A673 (cell line): ENCODE results near the gene ARRB1. TPM values are rescaled to one million over a fixed set of nuclear protein-coding genes. Genes with fewer than 3 reads are reported as not detected.

Experiments used
- BruUV-seq: library from RNA; stranded (reverse); fragments of 400-500 nt; replicated peaks from 2 replicates; lab custom pipeline; 2021; lab: Mats Ljungman, UMichigan
- CTCF ChIA-PET: fragments of 300-600 bp; sonication (Branson Sonifier 250); formaldehyde crosslinking; loops from one replicate; lab custom pipeline; 2022; ENCODE audit warnings: antibody characterized with exemption; lab: Charles Lee
- POLR2A ChIA-PET: fragments of 300-600 bp; sonication (Branson Sonifier 250); formaldehyde crosslinking; loops from one replicate; lab custom pipeline; 2022; ENCODE audit warnings: antibody characterized with exemption; ENCODE audit not compliant: low non-redundant PET; lab: Charles Lee
- DNase-seq: peaks from one replicate; pipeline ENCODE4 v3.0.0-alpha.2; 2015; ENCODE audit warnings: low spot score
- H3K27ac ChIP-seq: fragments of 200-600 bp; sonication (generic); 2 replicates; pipeline ENCODE4 v1.5.1; 2016; ENCODE audit warnings: mixed run types, low read depth, mild to moderate bottlenecking, mixed read lengths, antibody characterized with exemption, low read length; ENCODE audit not compliant: poor library complexity, severe bottlenecking
- H3K27me3 ChIP-seq: fragments of 200-600 bp; sonication (generic); replicated peaks from 2 replicates; pipeline ENCODE4 v1.6.1; 2017; ENCODE audit warnings: mixed run types, low read depth, mild to moderate bottlenecking, mixed read lengths, antibody characterized with exemption, low read length; ENCODE audit not compliant: insufficient read depth, poor library complexity
- H3K36me3 ChIP-seq: fragments of 200-600 bp; sonication (generic); 2 replicates; pipeline ENCODE4 v1.6.1; 2016; ENCODE audit warnings: mixed run types, mild to moderate bottlenecking, mixed read lengths, antibody characterized with exemption, low read length; ENCODE audit not compliant: insufficient read depth, poor library complexity, severe bottlenecking
- H3K4me1 ChIP-seq: fragments of 200-600 bp; sonication (generic); 2 replicates; pipeline ENCODE4 v1.6.1; 2017; ENCODE audit warnings: mixed run types, mild to moderate bottlenecking, mixed read lengths, antibody characterized with exemption, low read length; ENCODE audit not compliant: insufficient read depth, poor library complexity, severe bottlenecking
- H3K4me3 ChIP-seq: fragments of 200-600 bp; sonication (generic); 2 replicates; pipeline ENCODE4 v1.5.1; 2016; ENCODE audit warnings: low read depth, mixed run types, mild to moderate bottlenecking, mixed read lengths, low read length; ENCODE audit not compliant: poor library complexity, severe bottlenecking
- H3K9me3 ChIP-seq: fragments of 200-600 bp; sonication (generic); 2 replicates; pipeline ENCODE4 v1.6.1; 2016; ENCODE audit warnings: mixed run types, low read depth, mild to moderate bottlenecking, mixed read lengths, antibody characterized with exemption, low read length; ENCODE audit not compliant: poor library complexity, severe bottlenecking
- EZH2 ChIP-seq: fragments of 200-600 bp; sonication (generic); IDR thresholded peaks from 2 replicates; pipeline ENCODE4 v1.6.1; 2017; ENCODE audit warnings: borderline replicate concordance, low read depth, mild to moderate bottlenecking, mixed read lengths, antibody characterized with exemption, low read length; ENCODE audit not compliant: poor library complexity, severe bottlenecking
- intact Hi-C: fragments of 100-400 bp; cut with micrococcal nuclease; formaldehyde crosslinking; loops from one replicate; pipeline ENCODE4 v1.10.0; 2022; ENCODE audit not compliant: unreplicated experiment
- total RNA-seq: library from RNA; stranded (reverse); gene quantifications from 2 replicates; pipeline ENCODE4 v1.2.3, GENCODE V29; 2021
- TF ChIP-seq, protein P1 (sequence below): fragments of 300-800, 200-600 bp; sonication (generic); conservative IDR thresholded peaks from 2 replicates; pipeline ENCODE4 v1.5.1; 2017; ENCODE audit warnings: low read depth, mild to moderate bottlenecking, antibody characterized with exemption, low read length, moderate library complexity, mixed read lengths

ARRB1 gene
- total RNA-seq, 1 experiment from 2014 or later = 37.8 TPM

GRCh38 chr11:75320046-75320618 lies 31.3 kb downstream of the ARRB1 start:
- BruUV-seq = no TSS peak
- DNase-seq = no peak
- intact Hi-C loops = no loop called here
- Histone ChIP-seq H3K4me1 (peaks cover 16% of the 10 kb centered on the region), H3K4me3 (no peak overlapping the region), H3K27ac (no peak overlapping the region), H3K27me3 (no peaks in the 10 kb centered on the region), H3K9me3 (no peaks in the 10 kb centered on the region), H3K36me3 (no peaks in the 10 kb centered on the region)
- ChIA-PET CTCF (no interaction called here), POLR2A (no interaction called here)
- TF ChIP-seq, protein P1, sequence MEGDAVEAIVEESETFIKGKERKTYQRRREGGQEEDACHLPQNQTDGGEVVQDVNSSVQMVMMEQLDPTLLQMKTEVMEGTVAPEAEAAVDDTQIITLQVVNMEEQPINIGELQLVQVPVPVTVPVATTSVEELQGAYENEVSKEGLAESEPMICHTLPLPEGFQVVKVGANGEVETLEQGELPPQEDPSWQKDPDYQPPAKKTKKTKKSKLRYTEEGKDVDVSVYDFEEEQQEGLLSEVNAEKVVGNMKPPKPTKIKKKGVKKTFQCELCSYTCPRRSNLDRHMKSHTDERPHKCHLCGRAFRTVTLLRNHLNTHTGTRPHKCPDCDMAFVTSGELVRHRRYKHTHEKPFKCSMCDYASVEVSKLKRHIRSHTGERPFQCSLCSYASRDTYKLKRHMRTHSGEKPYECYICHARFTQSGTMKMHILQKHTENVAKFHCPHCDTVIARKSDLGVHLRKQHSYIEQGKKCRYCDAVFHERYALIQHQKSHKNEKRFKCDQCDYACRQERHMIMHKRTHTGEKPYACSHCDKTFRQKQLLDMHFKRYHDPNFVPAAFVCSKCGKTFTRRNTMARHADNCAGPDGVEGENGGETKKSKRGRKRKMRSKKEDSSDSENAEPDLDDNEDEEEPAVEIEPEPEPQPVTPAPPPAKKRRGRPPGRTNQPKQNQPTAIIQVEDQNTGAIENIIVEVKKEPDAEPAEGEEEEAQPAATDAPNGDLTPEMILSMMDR = no peak
- TF ChIP-seq EZH2 = no peak

DNA sequence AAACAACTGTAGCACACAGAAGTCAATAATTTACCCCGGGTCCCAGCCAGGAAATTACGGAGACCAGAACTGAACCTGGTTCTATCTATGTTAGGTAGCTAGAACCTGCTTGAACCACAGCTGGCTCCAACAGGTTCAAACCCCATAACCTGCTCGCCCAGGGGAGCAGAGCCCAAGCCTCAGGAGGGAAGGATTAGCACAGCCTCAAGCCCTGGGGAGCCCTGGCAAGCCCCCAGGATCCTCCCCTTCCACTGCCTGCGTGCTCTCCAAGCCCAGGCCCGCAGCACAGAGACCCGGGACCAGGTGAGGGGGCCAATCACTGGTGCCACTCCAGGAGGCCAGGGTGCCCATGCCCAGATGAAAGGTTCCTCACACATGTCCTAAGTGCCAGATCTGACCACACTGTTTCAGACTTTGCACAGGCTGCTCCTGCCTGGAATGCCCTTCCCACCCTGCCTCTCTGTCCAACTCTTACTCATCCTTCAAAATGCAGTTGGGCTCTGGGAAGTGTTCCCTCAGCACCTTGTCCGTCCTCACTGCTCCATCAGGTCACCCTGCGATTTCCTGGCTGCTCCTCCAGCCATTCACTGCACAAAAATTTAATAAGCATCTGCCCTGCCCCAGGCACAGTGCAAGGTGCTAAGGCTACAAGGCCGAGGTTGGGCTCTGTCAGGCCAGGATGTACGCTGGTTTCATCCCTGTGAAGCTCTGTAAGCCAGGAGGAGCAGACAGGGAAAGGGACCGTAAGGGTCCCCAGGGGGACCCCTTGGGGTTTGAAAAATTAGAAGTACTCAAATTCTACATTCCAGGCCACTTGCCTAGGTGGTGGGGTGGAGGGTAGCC lies 32.2 kb downstream of the ARRB1 start:
- DNase-seq = no peak
- Histone ChIP-seq H3K4me3 (no peak overlapping the region), H3K27me3 (no peaks in the 10 kb centered on the region), H3K4me1 (peaks cover 17% of the 10 kb centered on the region), H3K27ac (no peak overlapping the region), H3K36me3 (no peaks in the 10 kb centered on the region), H3K9me3 (no peaks in the 10 kb centered on the region)
- POLR2A ChIA-PET = no interaction called here
- no peak for TF ChIP-seq EZH2
- TF ChIP-seq, protein P1 = no peak
- BruUV-seq = no TSS peak
- CTCF ChIA-PET = no interaction called here
- intact Hi-C loops = no loop called here

- BruUV-seq = no TSS peak
- no peaks in the 10 kb centered on the region for H3K9me3 ChIP-seq
- ChIA-PET CTCF (no interaction called here), POLR2A (no interaction called here)
- no peaks in the 10 kb centered on the region for H3K27me3 ChIP-seq
- intact Hi-C loops = no loop called here
- no peak overlapping the region for H3K27ac ChIP-seq
- no peak for TF ChIP-seq EZH2
- TF ChIP-seq, protein P1 = no peak
- no peak for DNase-seq
- no peaks in the 10 kb centered on the region for H3K36me3 ChIP-seq
- peaks cover 30% of the 10 kb centered on the region for H3K4me1 ChIP-seq
- H3K4me3 ChIP-seq = no peak overlapping the region
Observed at GRCh38 chr11:75317446-75318122, 33.9 kb downstream of the ARRB1 start.
